Adipocyte (in vitro differentiated cells): Measurements from ENCODE around the gene SIRPB1.
"Not testable (repeated sequence)": the region's sequence is repeated elsewhere in the genome, so short reads cannot be mapped to it uniquely, and the experiment has no call there.

ENCODE experiments used
- DNase-seq: peaks from one replicate; pipeline ENCODE4 v3.0.0-alpha.2; 2015; ENCODE audit warnings: low read depth
- H3K27me3 ChIP-seq: replicated peaks from 2 replicates; pipeline ENCODE4 v1.7.0; 2013; ENCODE audit warnings: mild to moderate bottlenecking, low read length, moderate library complexity; ENCODE audit not compliant: control insufficient read depth, insufficient read depth
- H3K36me3 ChIP-seq: 2 replicates; pipeline ENCODE4 v1.7.0; 2013; ENCODE audit warnings: low read length, mild to moderate bottlenecking, moderate library complexity; ENCODE audit not compliant: control insufficient read depth, insufficient read depth, severe bottlenecking
- H3K4me1 ChIP-seq: 2 replicates; pipeline ENCODE4 v1.7.0; 2013; ENCODE audit warnings: mild to moderate bottlenecking, low read length, moderate library complexity; ENCODE audit not compliant: control insufficient read depth, insufficient read depth
- H3K4me3 ChIP-seq: 2 replicates; pipeline ENCODE4 v1.7.0; 2013; ENCODE audit warnings: mild to moderate bottlenecking, low read length, moderate library complexity
- H3K9ac ChIP-seq: 2 replicates; pipeline ENCODE4 v1.7.0; 2013; ENCODE audit warnings: mild to moderate bottlenecking, low read length, moderate library complexity
- H3K9me3 ChIP-seq: 2 replicates; pipeline ENCODE4 v1.7.0; 2013; ENCODE audit warnings: mild to moderate bottlenecking, low read length, moderate library complexity; ENCODE audit not compliant: control insufficient read depth

SIRPB1 gene

DNA sequence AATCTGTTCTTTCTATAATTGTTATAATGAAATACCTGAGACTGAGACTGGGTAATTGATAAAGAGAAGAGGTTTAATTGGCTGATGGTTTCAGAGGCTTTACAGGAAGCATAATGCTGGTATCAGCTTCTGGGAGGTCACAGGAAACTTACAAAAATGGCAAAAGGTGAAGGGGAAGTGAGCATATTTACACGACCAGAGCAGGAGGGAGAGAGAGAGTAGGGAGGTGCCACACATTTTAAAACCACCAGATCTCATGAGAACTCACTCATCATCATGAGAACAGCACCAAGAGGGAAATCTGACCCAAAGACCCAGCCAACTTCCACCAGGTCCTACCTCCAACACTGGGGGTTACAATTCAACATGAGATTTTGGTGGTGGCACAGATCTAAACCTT lies 2.6 kb upstream of the SIRPB1 start:
- Histone ChIP-seq H3K36me3 (no peaks in the 10 kb centered on the region), H3K4me3 (no peak overlapping the region), H3K4me1 (no peaks in the 10 kb centered on the region), H3K9me3 (peaks cover 10% of the 10 kb centered on the region), H3K9ac (no peak overlapping the region), H3K27me3 (no peaks in the 10 kb centered on the region)
- DNase-seq: no peak

DNA sequence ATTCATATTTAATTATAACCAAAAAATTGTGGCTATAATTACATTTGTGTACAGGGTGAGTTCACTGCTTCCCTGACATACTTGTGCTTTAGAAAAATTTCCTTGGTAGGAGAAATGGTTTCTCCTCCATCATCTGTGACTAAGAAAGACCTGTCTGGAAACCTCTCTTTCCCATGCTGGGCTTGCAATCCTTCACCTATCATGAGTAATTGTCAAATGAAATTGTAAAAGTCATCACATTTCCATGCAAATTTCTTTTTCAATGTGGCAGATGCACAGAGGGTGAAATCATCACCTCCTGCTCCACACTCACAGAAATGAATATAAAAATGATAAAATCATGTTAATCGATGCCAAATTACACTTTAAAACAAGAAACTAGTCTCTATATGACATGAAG lies 1.5 kb upstream of the SIRPB1 start:
- Histone ChIP-seq H3K9me3 (peaks cover 10% of the 10 kb centered on the region), H3K4me3 (no peak overlapping the region), H3K4me1 (no peaks in the 10 kb centered on the region), H3K27me3 (no peaks in the 10 kb centered on the region), H3K9ac (no peak overlapping the region), H3K36me3 (no peaks in the 10 kb centered on the region)
- DNase-seq: no peak

DNA sequence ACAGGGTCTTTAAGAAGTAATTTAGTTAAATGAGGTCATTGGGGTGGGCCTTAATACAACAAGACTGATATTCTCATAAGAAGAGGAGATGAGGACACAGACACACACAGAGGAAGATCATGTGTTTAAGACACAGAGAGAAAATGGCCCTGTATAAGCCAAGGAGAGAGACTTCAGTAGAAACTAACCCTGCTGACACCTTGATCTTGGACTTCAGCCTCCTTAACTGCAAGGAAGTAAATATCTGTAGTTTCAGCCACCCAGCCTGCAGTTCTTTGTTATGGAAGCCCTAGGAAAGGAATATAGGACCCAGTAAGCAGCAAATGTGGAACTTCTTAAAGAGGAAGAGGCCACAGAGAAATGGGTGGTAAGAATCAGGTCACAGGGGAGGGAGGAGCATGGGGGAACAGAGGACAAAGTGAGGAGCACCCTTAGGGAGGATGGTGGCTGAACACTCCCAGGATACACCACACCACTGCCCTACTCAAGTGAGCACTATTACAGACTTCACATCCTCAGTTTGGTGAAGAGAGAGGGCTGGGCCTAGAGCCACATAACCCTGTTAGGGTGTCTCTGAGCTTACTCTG lies 762 bp downstream of the SIRPB1 start:
- DNase-seq: no peak

DNA sequence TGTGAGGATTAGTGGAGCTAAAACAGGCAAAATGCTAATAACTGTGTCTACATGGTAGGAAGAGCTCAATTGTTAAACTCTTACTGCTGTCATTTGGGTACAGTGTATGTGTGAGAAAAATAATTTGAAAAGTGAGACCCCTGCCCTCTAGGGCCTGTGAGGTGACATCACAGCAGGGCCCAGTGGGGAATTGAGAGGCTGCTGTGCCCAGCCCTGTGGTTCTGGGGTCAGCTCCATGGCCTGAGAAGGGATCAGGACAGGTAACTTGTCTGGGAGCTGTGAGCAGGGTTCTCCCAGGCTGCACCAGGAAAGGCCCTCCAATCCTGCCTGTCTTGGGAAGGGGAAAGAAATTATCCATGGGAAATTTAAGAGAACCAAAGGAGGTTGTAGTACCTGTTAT lies 1.3 kb downstream of the SIRPB1 start:
- DNase-seq: no peak
- no peaks in the 10 kb centered on the region for H3K36me3 ChIP-seq

More for the DNA sequence above, 762 bp downstream of the SIRPB1 start:
- H3K27me3 ChIP-seq: no peaks in the 10 kb centered on the region
- no peaks in the 10 kb centered on the region for H3K4me1 ChIP-seq
- H3K9ac ChIP-seq: no peak overlapping the region
- no peak overlapping the region for H3K4me3 ChIP-seq
- peaks cover 10% of the 10 kb centered on the region for H3K9me3 ChIP-seq
- H3K36me3 ChIP-seq: no peaks in the 10 kb centered on the region

DNA sequence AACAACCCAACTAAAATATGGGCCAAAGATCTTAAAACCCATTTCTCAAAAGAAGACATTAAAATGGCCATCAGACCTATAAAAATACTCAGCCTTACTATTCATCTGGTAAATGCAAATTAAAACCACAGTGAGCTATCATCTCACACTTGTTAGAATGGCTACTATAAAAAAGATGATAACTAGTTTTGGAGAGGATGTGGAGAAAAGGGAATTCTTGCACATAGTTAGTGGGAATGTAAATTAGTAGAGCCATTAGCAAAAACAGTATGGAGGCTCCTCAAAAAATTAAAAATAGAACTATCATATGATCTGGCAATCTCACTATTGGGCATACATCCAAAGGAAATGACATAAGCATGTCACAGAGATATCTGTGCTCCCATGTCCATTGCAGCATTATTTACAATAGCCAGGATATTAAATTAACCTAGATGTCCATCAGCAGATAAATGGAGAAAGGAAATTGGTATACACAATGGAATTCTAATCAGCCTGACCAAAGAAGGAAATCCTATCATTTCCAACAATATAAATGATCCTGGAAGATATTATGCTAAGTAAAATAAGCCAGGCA lies 2.9 kb downstream of the SIRPB1 start:
- no peaks in the 10 kb centered on the region for H3K27me3 ChIP-seq
- no peaks in the 10 kb centered on the region for H3K36me3 ChIP-seq
- H3K9ac ChIP-seq: no peak overlapping the region
- no peak overlapping the region for H3K4me3 ChIP-seq
- no peak for DNase-seq
- H3K4me1 ChIP-seq: no peaks in the 10 kb centered on the region
- peaks cover 10% of the 10 kb centered on the region for H3K9me3 ChIP-seq

More for the DNA sequence above, 1.3 kb downstream of the SIRPB1 start:
- Histone ChIP-seq H3K9me3 (peaks cover 10% of the 10 kb centered on the region), H3K9ac (no peak overlapping the region), H3K27me3 (no peaks in the 10 kb centered on the region), H3K4me3 (no peak overlapping the region), H3K4me1 (no peaks in the 10 kb centered on the region)

DNA sequence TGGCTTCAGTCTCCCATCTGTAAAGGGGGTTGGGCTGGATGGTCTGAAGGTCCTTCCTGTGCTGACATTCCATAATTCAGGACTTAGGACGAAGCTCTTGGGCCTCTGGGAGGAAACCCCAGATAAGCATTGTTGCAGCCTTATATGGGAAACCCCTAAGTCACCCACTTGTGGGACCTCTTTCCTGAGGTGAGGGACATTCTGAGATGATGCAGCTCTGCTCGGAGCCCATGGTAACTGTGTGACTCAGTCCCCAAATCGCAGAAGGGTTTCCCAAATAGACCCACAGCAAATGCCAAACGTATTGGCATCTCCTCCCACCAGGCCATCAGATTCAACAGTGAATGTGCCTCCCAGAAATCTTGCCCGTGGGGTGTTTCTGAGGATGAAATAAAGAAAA lies 9.4 kb downstream of the SIRPB1 start:
- DNase-seq, H3K27me3 ChIP-seq, H3K9me3 ChIP-seq, H3K4me1 ChIP-seq, H3K9ac ChIP-seq, H3K36me3 ChIP-seq, H3K4me3 ChIP-seq: not testable (repeated sequence)

DNA sequence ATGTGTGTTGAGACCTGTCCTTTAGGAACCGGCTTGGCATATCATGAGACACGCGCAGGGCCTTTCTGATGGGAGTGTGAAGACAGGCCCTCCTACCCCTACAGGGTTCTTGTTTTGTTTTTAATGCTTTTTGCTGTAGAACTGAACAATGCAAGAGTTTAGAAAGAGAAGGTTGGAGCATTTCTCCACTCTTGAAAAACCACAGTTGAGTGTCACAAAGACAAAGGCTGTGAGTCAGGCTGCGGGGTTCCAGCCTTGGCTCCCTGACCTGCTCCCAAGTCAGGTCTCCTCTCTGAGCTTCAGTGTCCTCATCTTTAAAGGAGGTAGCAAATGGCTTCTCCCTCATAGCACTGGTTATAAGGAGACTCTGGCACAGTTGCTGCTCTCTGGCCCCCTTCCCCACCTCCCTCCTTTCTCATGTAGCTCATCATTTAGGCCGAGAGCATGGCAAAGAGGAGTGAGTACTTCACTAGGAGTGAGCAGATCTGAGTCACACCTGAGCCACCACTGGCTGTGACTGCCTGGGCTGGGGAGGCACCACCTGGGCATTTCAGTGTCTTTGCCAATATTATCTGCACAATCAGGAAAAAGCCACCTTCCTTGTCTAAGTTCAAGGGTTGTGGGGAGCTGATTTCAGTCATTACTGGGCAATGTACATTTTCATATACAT lies 11.0 kb downstream of the SIRPB1 start:
- not testable (repeated sequence) for H3K9me3 ChIP-seq, H3K4me1 ChIP-seq, H3K4me3 ChIP-seq, H3K9ac ChIP-seq, H3K27me3 ChIP-seq, H3K36me3 ChIP-seq, DNase-seq

DNA sequence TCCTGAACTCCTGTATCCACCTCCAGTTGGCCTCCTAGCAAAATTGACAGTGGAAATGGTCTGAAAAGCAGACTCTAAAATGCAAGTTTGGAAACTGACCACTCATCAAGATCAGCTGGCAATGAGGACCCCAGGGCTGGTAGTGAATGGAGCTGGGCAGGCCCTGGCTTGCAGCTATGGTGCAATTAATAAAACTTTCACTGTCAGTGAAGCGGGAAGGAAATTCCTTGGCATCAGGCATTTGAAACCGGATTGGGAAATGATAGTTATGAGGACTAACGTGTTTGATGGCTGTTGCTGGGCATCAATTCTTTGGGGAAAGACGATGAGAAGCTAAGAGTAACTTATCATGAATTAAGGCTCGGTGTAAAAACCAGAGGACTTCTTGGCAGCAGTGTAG lies 19.1 kb downstream of the SIRPB1 start:
- Histone ChIP-seq H3K36me3 (no peaks in the 10 kb centered on the region), H3K9me3 (no peaks in the 10 kb centered on the region), H3K27me3 (no peaks in the 10 kb centered on the region), H3K4me1 (no peaks in the 10 kb centered on the region), H3K4me3 (no peak overlapping the region), H3K9ac (no peak overlapping the region)
- no peak for DNase-seq

DNA sequence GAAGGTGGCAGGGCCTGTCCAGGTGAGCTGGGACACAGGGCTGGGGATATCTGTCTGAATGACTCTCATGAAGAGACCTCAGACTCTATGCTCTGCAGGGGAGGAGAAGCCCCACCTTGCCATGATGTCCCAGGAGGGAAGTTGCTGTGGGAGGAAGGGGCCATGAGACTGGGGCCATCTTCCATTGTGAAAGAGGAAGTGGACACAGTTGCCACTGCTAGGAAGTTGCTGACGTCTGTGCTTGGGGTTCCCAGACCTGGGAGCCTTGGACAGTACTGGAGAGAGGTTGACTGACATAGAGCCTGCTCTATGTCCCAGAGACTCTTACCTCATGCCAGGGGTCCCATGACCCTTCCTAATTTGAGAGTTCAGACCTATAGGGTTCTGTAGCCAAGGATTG lies 24.5 kb downstream of the SIRPB1 start:
- no peak for DNase-seq
- no peaks in the 10 kb centered on the region for H3K27me3 ChIP-seq
- H3K9me3 ChIP-seq: no peaks in the 10 kb centered on the region
- no peaks in the 10 kb centered on the region for H3K36me3 ChIP-seq
- no peaks in the 10 kb centered on the region for H3K4me1 ChIP-seq
- no peak overlapping the region for H3K9ac ChIP-seq
- H3K4me3 ChIP-seq: no peak overlapping the region

DNA sequence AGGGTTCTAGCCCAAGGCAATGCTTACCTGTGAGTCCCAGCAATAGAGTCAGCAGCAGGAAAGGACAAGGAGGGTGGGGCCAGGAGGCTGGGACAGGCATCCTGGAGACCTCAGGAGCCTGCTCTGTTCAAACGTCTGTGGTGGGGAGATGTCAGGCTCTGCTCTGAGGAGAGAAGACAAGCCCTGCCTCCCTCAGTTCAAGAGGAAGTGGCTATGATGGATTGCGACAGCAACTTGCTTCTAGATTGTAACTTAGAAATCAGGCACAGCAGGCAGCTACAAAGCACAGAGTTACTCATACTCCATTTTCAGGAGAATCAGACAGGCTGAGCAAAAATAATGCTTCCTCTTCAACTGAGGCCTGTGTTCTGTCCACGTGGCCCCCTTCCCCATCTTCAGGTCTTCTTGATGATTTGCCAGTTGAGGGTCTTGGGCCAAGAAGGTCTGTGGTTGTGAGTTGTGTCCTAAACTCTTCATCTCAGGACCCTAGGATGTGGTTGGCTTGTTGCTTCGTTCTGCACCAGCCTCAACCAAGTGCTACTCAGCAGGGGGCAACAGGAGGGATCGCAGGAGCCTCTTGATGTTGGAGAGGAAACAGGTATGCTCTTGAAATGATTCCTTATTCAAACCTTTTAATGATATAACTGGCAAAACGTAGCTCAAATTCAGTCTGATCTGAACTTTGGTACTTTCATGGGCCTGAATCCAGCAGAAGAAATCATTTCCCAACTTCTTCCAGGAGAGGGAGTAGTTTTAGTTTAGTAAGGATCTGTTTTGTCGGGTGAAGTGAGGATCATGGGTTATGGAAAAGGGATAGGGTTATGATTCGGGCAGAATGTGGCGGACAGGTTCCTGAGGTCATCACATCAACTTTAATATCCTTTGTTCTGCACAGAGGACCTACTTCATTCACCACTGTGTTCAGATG lies 31.0 kb downstream of the SIRPB1 start:
- no peak for DNase-seq
- H3K9me3 ChIP-seq: no peaks in the 10 kb centered on the region
- H3K4me1 ChIP-seq: peaks cover 8% of the 10 kb centered on the region
- H3K27me3 ChIP-seq: no peaks in the 10 kb centered on the region
- H3K36me3 ChIP-seq: no peaks in the 10 kb centered on the region
- no peak overlapping the region for H3K9ac ChIP-seq
- H3K4me3 ChIP-seq: no peak overlapping the region
